HG03460 (cell line): ENCODE measurements around the gene CLDN34.
A peak's percentile ranks its signal among the peaks of the same experiment; 100 is the strongest.

Source experiments
- ATAC-seq: cut with Tn5 transposase; IDR thresholded peaks from one replicate; pipeline ENCODE4 v1.9.1; 2021; ENCODE audit not compliant: unreplicated experiment

Gene CLDN34

GRCh38 chrX:9966775-9967408 lies at the start of gene CLDN34:
Gene CLDN34 (plus strand): TSS chrX:9967358. CDS start chrX:9967358, 0 bp downstream.
- no peak for ATAC-seq

- no peak for ATAC-seq
Observed at GRCh38 chrX:9917861-9918260, 49.3 kb upstream of the CLDN34 start.

GRCh38 chrX:9919632-9920172 lies 47.5 kb upstream of the CLDN34 start:
- ATAC-seq, result no peak

GRCh38 chrX:9921407-9921806 lies 45.8 kb upstream of the CLDN34 start:
- no peak for ATAC-seq

GRCh38 chrX:9923357-9923756 lies 43.8 kb upstream of the CLDN34 start:
- ATAC-seq, result no peak

GRCh38 chrX:9926002-9926401 lies 41.2 kb upstream of the CLDN34 start:
- no peak for ATAC-seq

GRCh38 chrX:9927698-9928482 lies 39.3 kb upstream of the CLDN34 start:
- ATAC-seq, result no peak

GRCh38 chrX:9935436-9935835 lies 31.7 kb upstream of the CLDN34 start:
- ATAC-seq, result no peak

- no peak for ATAC-seq
Observed at GRCh38 chrX:9937761-9938160, 29.4 kb upstream of the CLDN34 start.

- ATAC-seq, result no peak
Observed at GRCh38 chrX:9938516-9938915, 28.6 kb upstream of the CLDN34 start.

- no peak for ATAC-seq
Observed at GRCh38 chrX:9940421-9940820, 26.7 kb upstream of the CLDN34 start.

- ATAC-seq, result peak; percentile 96
Observed at GRCh38 chrX:9942086-9942485, 25.1 kb upstream of the CLDN34 start.

GRCh38 chrX:9943420-9943819 lies 23.7 kb upstream of the CLDN34 start:
- no peak for ATAC-seq

GRCh38 chrX:9947131-9947794 lies 19.9 kb upstream of the CLDN34 start:
- no peak for ATAC-seq

GRCh38 chrX:9948406-9948805 lies 18.8 kb upstream of the CLDN34 start:
- ATAC-seq, result no peak

- no peak for ATAC-seq
Observed at GRCh38 chrX:9952300-9952699, 14.9 kb upstream of the CLDN34 start.

GRCh38 chrX:9953396-9953795 lies 13.8 kb upstream of the CLDN34 start:
- ATAC-seq, result no peak

- no peak for ATAC-seq
Observed at GRCh38 chrX:9955506-9955905, 11.7 kb upstream of the CLDN34 start.

GRCh38 chrX:9957743-9958142 lies 9.4 kb upstream of the CLDN34 start:
- ATAC-seq, result no peak

GRCh38 chrX:9958183-9958582 lies 9.0 kb upstream of the CLDN34 start:
- ATAC-seq, result no peak

- no peak for ATAC-seq
Observed at GRCh38 chrX:9961750-9962149, 5.4 kb upstream of the CLDN34 start.

GRCh38 chrX:9977635-9978034 lies 10.5 kb downstream of the CLDN34 start:
- ATAC-seq, result no peak
